Testis (tissue), 3 donors: Measurements from ENCODE around the gene LRFN5. TPM values are rescaled to one million over a fixed set of nuclear protein-coding genes. Genes with fewer than 3 reads are reported as not detected.

Source experiments
- DNase-seq: peaks from one replicate; pipeline ENCODE4 v3.0.0-alpha.2; 2019
- H3K27ac ChIP-seq, 2 donors: fragments of 200-600 bp; sonication (generic); one replicate each; pipeline ENCODE4 v1.5.1; 2019
- H3K27me3 ChIP-seq: fragments of 200-600 bp; sonication (generic); one replicate; pipeline ENCODE4 v1.5.1; 2019
- H3K36me3 ChIP-seq: fragments of 200-600 bp; sonication (generic); one replicate; pipeline ENCODE4 v1.5.1; 2017; ENCODE audit warnings: low read depth; ENCODE audit errors: missing control alignments
- H3K4me1 ChIP-seq: fragments of 200-600 bp; sonication (generic); one replicate; pipeline ENCODE4 v1.5.1; 2019
- H3K4me3 ChIP-seq, 2 donors: fragments of 200-600 bp; sonication (generic); one replicate each; pipeline ENCODE4 v1.5.1; 2017 to 2019
- H3K9me3 ChIP-seq: fragments of 200-600 bp; sonication (generic); one replicate; pipeline ENCODE4 v1.5.1; 2017
- POLR2A ChIP-seq: fragments of 450-650 bp; IDR thresholded peaks from one replicate; pipeline ENCODE4 v1.6.1; 2017; ENCODE audit warnings: antibody characterized with exemption, mild to moderate bottlenecking, moderate library complexity
- WGBS, 2 donors: methylation state at CpG; one replicate each; pipeline ENCODE4 v1.1.5; 2018; 5-methylcytosine and 5-hydroxymethylcytosine counted together
- intact Hi-C: fragments of 100-400 bp; cut with DNase I; formaldehyde crosslinking; loops from one replicate; pipeline ENCODE4 v1.15.1; 2023; ENCODE audit warnings: low total_unique reads
- polyA plus RNA-seq: library from polyadenylated mRNA; stranded (reverse); fragments of 350-450 nt; fragmentation: Illumina TruSeq; extraction: RNeasy Lipid Tissue Mini Kit (QIAGEN cat#74804); gene quantifications from one replicate; pipeline ENCODE4 v1.2.3, GENCODE V29; 2014; ENCODE audit warnings: low read depth, low replicate concordance; ENCODE audit not compliant: insufficient read depth
- total RNA-seq, 2 donors: library from RNA; depleted of rRNA; stranded (reverse); fragments of >200 nt; gene quantifications; one replicate each; pipeline ENCODE4 v1.2.3, GENCODE V29; 2016
- TF ChIP-seq, protein P1 (sequence below), 3 experiments: fragments of 450-650 bp in 2 of 3; fragments of 200-600 bp in 1 of 3; sonication (generic) in 1 of 3; IDR thresholded peaks; one replicate each; pipeline ENCODE4 v1.5.1; 2016 to 2019; ENCODE audit warnings: antibody characterized with exemption in 3 of 3, mild to moderate bottlenecking in 2 of 3, moderate library complexity in 1 of 3

LRFN5 gene
- total and polyA plus RNA-seq, 3 donors from 2014 or later, result 2.4 to 6.8 (median 5.9) TPM

DNA sequence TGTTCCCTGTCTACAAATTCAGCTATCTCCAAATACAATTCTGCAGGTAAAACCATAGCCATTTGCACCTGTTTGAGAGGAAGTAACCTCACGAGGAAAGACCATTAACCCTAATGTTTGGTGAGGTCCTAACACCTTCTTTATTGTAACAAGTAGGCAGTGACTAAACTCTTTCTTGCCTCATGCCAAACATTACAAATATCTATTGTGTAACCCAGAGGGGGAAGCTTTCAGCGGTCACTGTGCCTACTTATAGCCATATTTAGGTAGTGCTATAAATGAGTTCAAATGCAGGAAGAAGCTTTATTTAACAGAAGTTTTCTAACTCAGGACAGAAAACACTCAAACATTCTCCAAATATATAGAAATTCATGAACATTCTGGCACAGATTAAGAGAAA lies 252.7 kb downstream of the LRFN5 start:
- Histone ChIP-seq H3K27ac (no peak overlapping the region), H3K4me3 (no peak overlapping the region), H3K9me3 (no peaks in the 10 kb centered on the region), H3K36me3 (no peaks in the 10 kb centered on the region), H3K27me3 (no peaks in the 10 kb centered on the region), H3K4me1 (no peaks in the 10 kb centered on the region)
- intact Hi-C loops, result no loop called here
- 88% methylated on average over 2 of the region's 2 CpGs for WGBS, 2 donors
- TF ChIP-seq POLR2A, result no peak
- TF ChIP-seq, protein P1, sequence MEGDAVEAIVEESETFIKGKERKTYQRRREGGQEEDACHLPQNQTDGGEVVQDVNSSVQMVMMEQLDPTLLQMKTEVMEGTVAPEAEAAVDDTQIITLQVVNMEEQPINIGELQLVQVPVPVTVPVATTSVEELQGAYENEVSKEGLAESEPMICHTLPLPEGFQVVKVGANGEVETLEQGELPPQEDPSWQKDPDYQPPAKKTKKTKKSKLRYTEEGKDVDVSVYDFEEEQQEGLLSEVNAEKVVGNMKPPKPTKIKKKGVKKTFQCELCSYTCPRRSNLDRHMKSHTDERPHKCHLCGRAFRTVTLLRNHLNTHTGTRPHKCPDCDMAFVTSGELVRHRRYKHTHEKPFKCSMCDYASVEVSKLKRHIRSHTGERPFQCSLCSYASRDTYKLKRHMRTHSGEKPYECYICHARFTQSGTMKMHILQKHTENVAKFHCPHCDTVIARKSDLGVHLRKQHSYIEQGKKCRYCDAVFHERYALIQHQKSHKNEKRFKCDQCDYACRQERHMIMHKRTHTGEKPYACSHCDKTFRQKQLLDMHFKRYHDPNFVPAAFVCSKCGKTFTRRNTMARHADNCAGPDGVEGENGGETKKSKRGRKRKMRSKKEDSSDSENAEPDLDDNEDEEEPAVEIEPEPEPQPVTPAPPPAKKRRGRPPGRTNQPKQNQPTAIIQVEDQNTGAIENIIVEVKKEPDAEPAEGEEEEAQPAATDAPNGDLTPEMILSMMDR (IDR thresholded peaks at IDR 0.05), result no peak
- no peak for DNase-seq

DNA sequence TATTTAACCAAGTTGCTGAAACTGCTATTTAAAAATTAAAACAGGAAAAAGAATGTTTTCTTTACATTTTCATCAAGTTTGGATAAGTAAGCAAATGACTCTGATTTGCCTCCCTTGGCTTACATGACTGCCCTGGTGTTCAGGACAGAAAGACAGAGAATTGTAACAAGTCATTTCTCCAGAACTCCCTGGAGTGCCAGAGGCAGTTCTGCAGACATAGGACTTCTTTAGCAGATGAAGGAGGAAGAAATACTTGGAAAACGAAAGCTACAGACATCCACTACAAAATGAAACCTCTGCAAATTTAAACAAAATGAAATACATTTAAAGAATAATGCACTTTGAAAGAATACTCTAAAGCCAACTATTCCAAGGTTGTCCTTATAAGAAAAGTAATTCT lies 253.9 kb downstream of the LRFN5 start:
- Histone ChIP-seq H3K4me1 (no peaks in the 10 kb centered on the region), H3K9me3 (no peaks in the 10 kb centered on the region), H3K4me3 (no peak overlapping the region), H3K27me3 (no peaks in the 10 kb centered on the region), H3K27ac (no peak overlapping the region), H3K36me3 (no peaks in the 10 kb centered on the region)
- TF ChIP-seq POLR2A, result no peak
- TF ChIP-seq, protein P1 (IDR thresholded peaks at IDR 0.05), result no peak
- no peak for DNase-seq
- intact Hi-C loops, result no loop called here
- WGBS, 2 donors, result 35 to 37% methylated on average over 1 of the region's 1 CpG

DNA sequence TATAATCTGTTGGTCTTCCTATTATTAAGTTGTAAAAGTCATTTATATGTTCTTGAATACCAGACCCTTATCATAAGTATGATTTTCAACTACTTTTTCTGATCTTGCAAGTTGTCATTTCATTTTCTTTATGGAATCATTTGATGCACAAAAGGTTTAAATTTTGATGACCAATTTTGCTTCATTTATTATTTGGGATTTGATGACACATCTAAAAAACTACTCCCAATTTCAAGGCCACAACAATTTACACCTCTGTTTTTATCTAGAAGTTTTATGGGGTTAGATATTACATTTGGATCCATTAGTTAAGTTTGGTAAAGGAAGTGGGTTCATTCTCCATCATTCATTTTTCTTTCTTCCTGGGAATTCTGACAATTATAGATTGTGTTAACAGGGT lies 259.2 kb downstream of the LRFN5 start:
- Histone ChIP-seq H3K4me3 (no peak overlapping the region), H3K9me3 (no peaks in the 10 kb centered on the region), H3K27ac (no peak overlapping the region), H3K27me3 (no peaks in the 10 kb centered on the region), H3K36me3 (no peaks in the 10 kb centered on the region), H3K4me1 (no peaks in the 10 kb centered on the region)
- TF ChIP-seq, protein P1 (IDR thresholded peaks at IDR 0.05), result no peak
- TF ChIP-seq POLR2A, result no peak
- intact Hi-C loops, result no loop called here
- no peak for DNase-seq

DNA sequence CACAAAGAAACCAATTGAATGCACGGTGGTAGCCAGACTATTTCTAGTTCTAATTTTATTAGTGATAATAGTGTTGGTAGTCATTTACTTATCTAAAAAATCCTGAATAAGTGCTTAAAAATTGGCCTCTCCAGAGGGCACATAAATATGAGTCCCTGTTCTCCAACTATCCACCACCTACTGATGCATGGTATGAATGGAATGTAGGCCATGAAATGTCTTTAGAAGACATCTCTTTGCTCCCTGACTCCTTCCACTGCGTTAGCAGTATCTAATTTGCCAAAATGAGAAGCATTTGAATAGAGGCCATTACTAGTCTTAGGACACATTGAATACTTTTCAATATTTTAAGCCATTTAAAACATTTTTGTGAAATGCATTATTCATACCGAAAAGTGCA lies 261.7 kb downstream of the LRFN5 start:
- TF ChIP-seq, protein P1 (IDR thresholded peaks at IDR 0.05), result no peak
- TF ChIP-seq POLR2A, result no peak
- WGBS, 2 donors, result 77 to 80% methylated on average over 3 of the region's 3 CpGs
- no peak for DNase-seq
- intact Hi-C loops, result no loop called here
- Histone ChIP-seq H3K27me3 (no peaks in the 10 kb centered on the region), H3K36me3 (no peaks in the 10 kb centered on the region), H3K4me1 (no peaks in the 10 kb centered on the region), H3K9me3 (no peaks in the 10 kb centered on the region), H3K27ac (no peak overlapping the region), H3K4me3 (no peak overlapping the region)

DNA sequence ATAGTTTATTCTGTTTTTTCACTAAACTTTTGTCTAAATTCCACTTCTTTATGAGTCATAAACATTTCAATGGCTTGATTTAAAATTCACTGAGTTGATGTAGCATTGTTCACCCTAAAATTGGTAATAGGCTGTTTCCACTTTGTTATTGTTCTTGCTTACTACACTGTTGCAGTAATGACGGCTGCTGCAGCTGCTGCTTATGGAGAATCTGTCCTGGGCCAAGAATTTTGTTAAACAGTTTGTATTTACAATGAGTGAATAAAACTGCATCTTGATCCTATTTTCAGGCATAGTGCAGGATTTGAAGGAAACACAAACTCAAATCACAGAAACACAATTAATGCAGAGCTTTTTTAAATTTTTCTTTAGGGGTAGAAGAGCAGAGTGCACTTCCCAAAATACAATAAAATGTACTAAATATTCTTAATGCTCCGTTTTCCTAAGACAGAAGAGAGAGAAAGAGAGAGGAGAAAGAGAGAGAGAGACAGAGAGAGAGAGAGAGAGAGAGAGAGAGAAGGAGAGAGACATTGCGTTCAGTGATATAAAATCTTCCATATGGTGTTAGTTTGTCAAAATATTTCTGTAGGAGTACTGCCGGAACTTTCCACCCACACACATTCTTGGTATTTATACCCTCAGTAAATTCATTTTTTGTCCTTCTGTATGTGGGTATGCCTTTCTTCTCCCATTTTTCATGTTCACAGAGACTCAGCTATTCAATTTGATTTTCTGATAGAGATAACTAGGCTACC lies 266.4 kb downstream of the LRFN5 start:
- no peaks in the 10 kb centered on the region for H3K36me3 ChIP-seq
- H3K27me3 ChIP-seq, result no peaks in the 10 kb centered on the region
- H3K9me3 ChIP-seq, result no peaks in the 10 kb centered on the region
- no peaks in the 10 kb centered on the region for H3K4me1 ChIP-seq
- no peak overlapping the region for H3K27ac ChIP-seq
- TF ChIP-seq POLR2A, result no peak
- TF ChIP-seq, protein P1 (IDR thresholded peaks at IDR 0.05), result no peak
- WGBS, 2 donors, result 40 to 45% methylated on average over 4 of the region's 4 CpGs
- intact Hi-C loops, result no loop called here
- no peak overlapping the region for H3K4me3 ChIP-seq
- DNase-seq, result no peak
